ENCODE results near the gene NRXN2.
A peak's percentile ranks its signal among the peaks of the same experiment; 100 is the strongest.
"Not testable (repeated sequence)": the region's sequence is repeated elsewhere in the genome, so short reads cannot be mapped to it uniquely, and the experiment has no call there.

NRXN2 gene

DNA sequence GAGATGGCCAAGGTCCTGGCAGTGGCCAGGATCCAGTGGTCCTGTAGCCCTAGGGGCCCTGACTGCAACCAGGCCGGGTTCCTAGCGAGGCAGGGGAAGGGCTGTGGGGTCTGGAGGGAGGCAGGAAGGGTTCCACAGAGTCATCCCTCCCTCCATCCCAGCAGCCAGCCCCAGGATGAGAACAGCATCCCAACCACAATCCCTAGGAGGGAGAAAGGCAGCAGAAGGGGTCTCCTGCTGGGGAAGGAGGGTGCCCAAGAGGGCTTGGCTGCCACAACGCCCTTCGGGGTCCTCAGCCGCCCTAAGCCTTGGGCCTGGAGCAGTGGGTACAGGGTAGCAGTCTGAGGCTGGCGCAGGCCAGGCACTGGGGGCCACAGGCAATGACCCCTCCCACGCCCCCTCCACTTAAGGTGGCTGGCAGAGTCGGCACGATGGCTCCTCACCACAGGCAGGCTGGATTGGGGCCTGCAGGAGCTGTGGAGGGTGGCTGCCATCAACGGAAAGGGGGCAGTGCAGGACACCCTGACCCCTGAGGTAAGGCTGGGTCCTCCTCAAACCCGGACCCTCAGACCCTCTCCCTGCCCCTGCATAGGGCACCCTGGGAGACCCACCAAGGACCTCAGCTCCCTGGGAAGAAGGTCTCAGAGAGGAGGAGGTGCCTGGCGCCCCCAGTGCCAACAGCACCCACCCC, 124.7 kb downstream of the NRXN2 start:
- no peak for DNase-seq

DNA sequence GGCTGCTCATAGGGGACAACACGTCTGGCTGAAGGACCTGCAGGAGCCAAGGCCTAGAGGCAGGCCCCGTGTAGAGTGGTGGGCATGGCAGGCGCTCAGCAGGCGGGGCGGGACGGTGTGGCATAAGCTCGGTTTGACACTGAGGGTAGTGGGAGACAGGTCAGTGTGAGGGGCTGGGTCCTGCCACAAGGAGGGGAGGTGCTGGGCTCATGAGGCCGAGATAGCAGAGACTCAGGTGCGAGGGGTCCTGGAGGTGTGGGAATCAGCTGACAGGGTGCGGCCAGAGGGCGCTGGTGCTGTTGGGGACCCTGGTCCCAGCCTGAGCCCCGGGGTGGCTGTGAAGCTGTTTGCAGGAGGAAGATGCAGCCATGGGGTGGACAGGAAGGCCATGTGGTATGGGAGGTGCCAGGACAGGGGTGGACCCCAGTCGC, 125.3 kb downstream of the NRXN2 start:
- no peak for DNase-seq

GRCh38 chr11:64595922-64596321, 127.1 kb downstream of the NRXN2 start:
- DNase-seq, result not testable (repeated sequence)

- DNase-seq, result no peak
Observed at GRCh38 chr11:64594159-64594939, 128.6 kb downstream of the NRXN2 start.

GRCh38 chr11:64593156-64594105, 129.6 kb downstream of the NRXN2 start:
- DNase-seq, result no peak

GRCh38 chr11:64592656-64593055, 130.3 kb downstream of the NRXN2 start:
- DNase-seq, result no peak

DNA sequence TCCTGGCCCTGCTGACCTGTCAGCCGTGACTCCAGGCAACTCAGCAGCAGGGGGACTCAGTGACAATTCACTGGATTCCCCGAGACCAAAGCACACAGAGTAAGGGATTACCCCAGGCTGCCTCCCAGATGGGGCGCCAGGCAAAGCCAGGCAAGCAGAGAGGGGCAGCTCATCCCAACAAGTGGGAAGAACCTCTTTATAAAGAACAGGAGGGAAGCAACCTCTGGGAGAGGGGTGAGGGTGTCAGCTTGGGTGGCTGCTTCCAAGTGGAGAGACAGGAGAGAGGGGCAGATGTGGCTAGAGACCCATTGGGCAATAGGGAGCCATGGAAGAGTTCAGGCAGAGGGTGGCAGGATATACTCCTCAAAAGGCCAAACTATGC, 130.8 kb downstream of the NRXN2 start:
- DNase-seq, result no peak

GRCh38 chr11:64591257-64592233, 131.5 kb downstream of the NRXN2 start:
- no peak for DNase-seq

DNA sequence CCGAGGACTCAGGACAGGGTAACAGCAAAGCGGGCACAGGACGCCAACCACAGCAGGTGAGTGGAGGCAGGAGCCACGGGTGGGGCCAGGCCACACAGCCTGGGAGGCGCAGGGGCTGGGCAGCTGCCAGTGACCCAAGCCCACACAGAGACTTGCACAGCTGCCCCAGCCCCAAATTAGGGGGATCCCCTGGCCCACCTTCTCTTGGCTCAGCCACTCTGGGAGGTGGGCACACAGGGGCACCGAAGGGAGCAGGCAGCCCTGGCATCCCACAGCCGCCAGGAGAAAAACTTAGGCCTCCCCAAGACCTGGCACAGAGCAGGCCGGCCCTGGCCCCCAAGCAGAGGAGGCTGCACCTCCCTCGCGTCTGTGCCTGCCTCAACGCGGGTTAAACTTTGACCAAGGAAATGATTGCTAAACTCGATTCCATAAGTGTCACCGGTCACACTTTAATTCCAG, 132.2 kb downstream of the NRXN2 start, which contains the start of gene SLC22A12:
TSS of gene SLC22A12 (plus strand) at position 458 of the 459 bp plus-strand sequence. CDS start 337 bp downstream, outside the sequence.
- DNase-seq, result no peak

DNA sequence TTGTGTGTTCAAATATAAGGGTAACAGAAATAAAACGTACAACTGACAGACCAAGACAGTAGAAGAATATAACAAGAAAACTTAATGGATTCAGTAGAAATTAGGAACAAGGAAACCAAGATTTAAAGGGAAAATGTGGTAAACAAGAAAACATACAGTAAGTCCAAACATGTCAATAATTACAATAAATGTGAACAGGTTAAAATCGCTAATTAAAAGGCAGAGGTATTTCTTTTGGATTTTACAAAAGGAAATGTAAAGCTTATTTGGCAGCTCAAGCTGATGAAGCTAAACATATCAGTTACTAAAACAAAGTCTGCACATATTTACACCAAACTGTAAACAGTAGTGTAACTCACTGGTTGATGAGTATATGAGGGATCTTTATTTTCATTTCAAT, 134.3 kb downstream of the NRXN2 start:
- DNase-seq, result no peak

DNA sequence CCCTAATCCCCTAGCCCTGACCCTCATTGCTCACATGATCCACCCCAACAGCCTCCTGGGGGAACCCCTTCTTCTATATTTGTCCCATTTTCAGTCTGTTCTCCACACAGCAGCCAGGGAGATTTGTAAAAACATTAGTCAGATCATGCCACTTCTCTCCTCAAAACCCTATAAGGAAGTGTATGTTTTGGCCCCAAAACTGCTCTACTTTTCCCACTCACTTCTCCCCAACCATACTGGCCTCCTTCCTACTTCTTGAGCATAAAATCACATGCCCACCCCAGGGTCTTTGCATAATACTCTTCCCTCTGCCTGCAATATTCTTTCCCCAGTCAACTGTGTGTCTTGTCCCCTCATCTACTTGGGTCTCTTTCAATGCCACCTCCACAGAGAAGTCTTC, 136.6 kb downstream of the NRXN2 start:
- no peak for DNase-seq

- DNase-seq, result no peak
Observed at GRCh38 chr11:64585150-64585549, 137.8 kb downstream of the NRXN2 start.

- DNase-seq, result no peak
Observed at GRCh38 chr11:64583296-64584262, 139.4 kb downstream of the NRXN2 start.

GRCh38 chr11:64582885-64583284, 140.1 kb downstream of the NRXN2 start:
- DNase-seq, result no peak

DNA sequence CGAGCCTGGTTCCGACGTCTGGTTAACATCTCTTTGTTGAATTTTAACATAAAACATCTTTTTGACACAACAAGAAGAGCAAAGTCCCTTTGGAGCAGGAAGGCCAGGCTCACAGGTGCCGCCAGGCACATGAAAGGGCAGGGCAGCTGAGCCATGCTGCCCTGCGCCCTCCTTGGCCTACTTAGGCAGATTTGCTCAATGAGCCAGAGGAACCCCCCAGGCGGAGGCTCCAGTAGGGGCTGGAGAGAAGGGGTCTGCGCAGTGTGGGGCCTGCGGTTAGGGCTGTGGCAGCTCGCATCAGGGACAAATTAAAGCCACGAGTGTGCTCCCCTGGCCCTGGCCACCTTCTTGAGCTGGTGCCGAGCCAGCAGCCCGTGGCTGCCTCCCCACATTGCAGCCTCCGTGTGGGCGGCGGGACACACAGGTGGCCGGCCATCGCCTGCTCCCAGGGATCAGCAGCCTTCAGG, 141.9 kb downstream of the NRXN2 start:
- no peak for DNase-seq

DNA sequence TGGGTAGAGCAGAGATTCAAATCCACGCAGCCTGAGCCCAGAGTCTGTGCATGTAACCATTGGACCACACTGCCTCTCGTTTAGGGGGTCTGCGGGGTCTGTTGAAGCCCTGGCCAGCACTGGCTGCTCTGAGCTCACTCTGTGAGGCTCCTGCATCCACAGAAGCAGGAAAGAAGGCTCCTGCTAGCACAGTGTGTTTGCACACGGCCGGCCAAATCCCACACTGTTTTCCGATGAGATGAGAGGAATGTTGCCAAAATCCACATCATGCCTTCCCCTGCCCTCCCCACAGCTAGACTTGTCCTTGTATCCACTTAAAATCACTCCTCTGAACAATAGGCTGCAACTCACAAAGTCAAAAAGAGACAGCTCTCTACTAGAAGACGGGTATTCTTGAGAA, 142.6 kb downstream of the NRXN2 start:
- peak in 11 of 58 donors; percentile 7 to 58 (median 18) for DNase-seq

GRCh38 chr11:64577202-64577601, 145.8 kb downstream of the NRXN2 start:
- no peak for DNase-seq

- DNase-seq, result no peak
Observed at GRCh38 chr11:64572143-64572542, 150.9 kb downstream of the NRXN2 start.
